GM19328 (cell line): ENCODE measurements around the gene JAK3.
"Not testable (repeated sequence)": the region's sequence is repeated elsewhere in the genome, so short reads cannot be mapped to it uniquely, and the experiment has no call there.

Experiments used
- ATAC-seq: cut with Tn5 transposase; IDR thresholded peaks from one replicate; pipeline ENCODE4 v1.9.1; 2021; ENCODE audit warnings: mild to moderate bottlenecking, moderate library complexity; ENCODE audit not compliant: unreplicated experiment

Gene JAK3

DNA sequence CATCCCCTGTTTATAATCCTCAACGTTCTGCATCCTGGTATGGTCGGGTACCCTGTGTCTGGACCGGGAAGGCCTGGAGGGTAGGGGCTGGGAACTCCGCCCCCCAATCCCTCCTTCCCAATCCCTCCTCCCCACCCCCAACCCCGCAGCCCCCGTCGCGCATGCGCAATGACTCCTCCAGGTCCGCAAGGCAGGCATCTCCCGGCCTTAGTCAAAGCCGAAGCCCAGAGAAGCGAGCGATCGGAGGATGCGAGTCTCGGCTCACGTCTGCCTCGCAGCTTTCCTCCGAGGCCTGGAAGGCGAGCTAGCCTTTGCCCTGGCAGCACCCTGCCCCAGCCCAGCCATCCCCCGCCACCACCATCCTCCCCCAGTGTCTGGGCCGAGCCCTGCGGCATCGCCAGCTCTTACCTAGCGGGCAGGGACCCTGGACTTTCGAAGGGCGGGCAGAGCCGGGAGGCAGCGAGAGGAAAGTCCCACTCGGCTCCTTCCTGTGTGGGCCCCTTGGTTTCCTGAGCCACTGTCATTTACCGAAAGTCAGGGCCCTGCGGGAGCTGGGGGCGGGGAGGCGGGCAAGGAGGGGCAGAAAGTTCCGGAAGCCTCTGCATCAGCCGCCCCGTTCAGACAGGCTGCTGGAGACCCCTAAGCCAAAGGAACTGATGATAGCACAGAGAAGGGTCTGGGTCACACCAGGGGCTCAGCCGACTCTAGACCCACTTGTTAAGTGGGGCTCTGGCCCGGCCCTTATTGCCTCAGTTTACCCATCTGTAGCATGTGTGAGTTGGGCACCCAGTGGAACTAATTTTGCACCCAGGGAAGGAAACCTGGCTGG, at the start of gene JAK3:
Gene JAK3, minus strand, starts transcription at position 445 of the 829 bp plus-strand sequence. CDS start 3,565 bp downstream, outside the sequence.
- ATAC-seq: no peak

DNA sequence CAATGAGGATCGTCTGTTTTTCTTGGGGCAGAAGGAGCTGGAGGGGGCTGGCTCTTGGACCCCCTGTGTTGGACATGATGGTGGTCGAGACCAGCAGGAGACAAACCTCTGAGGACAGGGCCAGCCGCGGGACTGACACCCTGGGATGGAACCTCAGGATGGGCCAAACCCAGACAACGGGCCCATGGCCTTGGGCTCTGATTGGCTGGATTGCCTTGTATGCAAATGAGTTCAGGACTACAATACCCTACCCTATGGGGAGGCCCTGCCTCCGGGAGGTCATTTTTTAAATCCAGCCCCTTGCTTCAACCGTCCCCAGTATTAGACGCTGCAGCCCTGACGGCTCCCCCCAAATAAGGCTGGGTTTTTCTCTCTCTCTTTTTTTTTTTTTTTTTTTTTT, 46.0 kb upstream of the JAK3 start:
- ATAC-seq: no peak

DNA sequence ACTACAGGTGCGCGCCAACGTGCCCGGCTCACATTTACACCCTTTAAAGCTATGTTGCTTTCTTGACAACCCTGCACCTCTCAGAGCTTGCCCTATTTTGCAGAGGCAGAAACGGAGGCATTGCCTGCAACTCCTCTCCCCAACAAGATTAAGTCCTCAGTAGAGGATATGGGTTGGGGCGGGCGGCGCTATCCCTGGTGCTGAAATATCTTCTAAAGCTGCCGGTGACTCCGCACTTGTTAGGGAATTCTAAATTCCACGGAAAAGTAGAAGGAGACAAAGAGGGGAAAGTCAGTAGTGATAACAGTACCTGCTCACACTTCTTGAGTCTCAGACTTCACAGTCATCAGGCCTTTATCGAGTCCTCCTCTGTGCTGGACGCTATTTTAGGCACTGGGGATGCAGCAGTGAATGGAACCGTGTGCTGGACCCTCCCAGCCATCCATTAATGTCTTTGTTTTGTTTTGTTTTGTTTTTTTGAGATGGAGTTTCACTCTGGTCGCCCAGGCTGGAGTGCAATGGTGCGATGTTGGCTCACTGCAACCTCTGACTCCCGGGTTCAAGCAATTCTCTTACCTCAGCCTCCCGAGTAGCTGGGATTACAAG, 41.9 kb upstream of the JAK3 start:
- ATAC-seq: no peak

DNA sequence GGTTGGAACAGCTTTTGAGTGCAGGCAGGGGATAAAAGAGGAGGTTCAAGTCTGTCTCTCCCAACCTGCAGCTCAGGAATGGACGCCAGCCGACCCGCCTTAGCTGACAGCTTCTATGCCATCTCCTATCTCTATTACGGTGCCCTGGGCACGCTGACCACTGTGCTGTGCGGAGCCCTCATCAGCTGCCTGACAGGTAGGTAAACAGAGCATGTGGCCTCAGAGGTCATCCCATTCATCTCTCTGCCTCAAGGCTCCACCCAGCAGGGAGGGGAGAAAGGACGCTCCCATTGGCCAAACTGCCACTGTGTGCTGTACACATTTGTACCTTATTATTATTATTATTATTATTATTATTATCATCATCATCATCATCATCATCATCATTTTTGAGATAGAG, 40.5 kb upstream of the JAK3 start:
- no peak for ATAC-seq

DNA sequence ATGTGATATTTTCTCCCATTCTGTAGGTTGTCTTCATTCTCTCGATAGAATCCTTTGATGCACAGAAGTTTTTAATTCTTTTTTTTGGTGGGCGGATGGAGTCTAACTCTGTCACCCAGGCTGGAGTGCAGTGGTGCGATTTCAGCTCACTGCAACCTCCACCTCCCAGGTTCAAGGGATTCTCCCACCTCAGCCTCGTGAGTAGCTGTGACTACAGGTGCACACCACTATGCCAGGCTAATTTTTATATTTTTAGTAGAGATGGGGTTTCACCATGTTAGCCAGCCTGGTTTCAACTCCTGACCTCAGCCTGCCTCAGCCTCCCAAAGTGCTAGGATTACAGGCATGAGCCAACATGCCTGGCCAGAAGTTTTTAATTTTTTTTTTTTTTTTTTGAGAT, 39.4 kb upstream of the JAK3 start:
- not testable (repeated sequence) for ATAC-seq

DNA sequence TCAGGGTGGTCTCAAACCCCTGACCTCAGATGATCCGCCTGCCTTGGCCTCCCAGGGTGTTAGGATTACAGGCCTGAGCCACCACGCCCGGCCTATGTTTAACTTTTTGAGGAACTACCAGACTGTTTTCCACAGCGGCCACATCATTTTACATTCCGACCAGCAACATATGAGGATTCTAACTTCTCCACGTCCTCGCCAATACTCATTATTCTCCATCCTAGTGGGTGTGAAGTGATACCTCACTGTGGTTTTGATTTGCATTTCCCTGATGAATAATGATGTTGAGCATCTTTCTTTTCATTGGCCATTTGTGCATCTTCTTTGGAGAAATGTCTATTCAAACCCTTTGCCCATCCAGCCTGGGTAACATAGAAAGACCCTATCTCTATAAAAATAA, 38.7 kb upstream of the JAK3 start:
- no peak for ATAC-seq

DNA sequence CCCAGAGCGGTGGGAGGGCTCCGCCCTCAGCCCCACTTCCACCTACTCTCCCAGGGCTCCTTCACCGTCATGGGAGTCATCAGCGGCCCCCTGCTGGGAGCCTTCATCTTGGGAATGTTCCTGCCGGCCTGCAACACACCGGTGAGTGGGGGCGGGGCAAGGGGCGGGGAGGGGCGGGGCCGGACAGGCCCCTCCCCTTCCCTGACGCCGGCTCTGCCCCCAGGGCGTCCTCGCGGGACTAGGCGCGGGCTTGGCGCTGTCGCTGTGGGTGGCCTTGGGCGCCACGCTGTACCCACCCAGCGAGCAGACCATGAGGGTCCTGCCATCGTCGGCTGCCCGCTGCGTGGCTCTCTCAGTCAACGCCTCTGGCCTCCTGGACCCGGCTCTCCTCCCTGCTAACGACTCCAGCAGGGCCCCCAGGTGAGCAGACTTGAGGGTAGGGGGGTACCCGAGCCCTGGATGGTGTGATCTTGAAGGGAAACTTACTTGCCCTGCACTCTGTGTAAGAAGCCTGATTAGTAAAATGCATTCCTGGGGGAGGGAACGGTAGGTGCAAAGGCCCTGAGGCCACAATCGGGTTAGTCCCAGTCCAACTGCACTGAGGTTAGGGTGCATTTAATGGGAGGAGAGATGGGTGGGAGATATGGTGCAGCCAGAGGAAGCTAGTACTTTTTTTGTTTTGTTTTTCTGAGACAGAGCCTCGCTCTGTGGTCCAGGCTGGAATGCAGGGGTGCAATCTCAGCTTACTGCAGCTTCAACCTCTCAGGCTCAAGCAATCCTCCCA, 36.0 kb upstream of the JAK3 start:
- ATAC-seq: no peak

DNA sequence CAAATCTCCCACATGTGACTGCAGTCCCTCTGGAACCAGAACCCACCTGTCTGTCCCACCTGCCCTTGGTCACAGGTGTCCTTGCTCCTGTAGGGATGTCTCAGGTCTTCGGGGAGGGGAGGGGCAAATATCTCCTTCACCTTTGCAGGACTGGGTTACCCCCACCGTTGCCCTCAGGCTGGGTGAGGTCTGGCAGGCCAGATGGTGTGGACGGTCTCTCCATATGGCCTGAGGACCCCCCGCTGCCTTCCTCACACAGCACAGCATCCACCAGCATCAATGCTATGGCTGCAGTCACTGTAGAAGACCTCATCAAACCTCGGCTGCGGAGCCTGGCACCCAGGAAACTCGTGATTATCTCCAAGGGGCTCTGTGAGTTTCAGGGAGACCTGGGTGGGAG, 33.9 kb upstream of the JAK3 start:
- ATAC-seq: no peak

DNA sequence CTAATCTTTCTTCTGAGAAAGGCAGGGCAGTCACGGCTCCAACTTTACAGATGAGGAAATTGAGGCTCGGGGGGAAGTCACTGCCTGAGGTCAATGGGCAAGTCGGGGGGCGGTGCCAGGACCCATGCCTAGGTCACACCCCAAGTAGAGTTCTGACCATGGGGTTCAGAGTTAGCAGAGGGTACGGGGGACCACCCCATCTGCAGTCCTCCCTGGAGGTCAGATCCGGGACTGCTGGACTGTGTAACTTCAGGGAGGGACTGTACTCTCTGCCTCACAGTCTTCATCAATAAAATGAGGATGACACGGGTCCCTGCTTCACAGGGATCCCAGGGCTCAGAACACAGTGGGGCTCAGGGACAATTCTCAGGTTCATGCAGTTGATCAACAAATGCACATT, 31.7 kb upstream of the JAK3 start:
- ATAC-seq: no peak

DNA sequence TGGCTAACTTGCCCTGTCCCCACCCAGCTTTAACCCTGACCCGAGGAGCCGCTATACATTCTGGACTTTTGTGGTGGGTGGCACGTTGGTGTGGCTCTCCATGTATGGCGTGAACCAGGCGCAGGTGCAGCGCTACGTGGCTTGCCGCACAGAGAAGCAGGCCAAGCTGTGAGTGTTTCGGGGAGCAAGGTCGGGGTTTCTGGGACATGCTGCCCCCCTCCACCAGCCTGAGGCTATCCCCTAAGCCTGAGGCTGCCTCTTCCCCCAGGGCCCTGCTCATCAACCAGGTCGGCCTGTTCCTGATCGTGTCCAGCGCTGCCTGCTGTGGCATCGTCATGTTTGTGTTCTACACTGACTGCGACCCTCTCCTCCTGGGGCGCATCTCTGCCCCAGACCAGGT, 29.9 kb upstream of the JAK3 start:
- no peak for ATAC-seq

DNA sequence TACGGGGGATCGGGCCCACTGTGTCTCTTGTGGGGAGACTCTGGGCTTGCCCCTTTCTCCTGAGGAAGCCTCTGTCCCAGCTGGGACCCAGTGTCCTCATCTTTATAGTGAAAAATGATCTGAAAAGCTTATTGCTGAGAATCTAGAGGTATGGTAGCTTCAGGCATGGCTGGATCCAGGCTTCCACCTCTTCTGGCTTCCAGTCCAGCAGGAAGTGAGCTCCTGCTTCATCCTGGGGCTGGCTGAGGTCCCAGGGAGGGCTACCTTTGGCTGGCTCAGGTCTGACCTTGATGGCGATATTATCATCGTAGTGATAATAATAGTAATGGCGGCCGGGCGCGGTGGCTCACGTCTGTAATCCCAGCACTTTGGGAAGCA, 27.0 kb upstream of the JAK3 start:
- ATAC-seq: no peak

DNA sequence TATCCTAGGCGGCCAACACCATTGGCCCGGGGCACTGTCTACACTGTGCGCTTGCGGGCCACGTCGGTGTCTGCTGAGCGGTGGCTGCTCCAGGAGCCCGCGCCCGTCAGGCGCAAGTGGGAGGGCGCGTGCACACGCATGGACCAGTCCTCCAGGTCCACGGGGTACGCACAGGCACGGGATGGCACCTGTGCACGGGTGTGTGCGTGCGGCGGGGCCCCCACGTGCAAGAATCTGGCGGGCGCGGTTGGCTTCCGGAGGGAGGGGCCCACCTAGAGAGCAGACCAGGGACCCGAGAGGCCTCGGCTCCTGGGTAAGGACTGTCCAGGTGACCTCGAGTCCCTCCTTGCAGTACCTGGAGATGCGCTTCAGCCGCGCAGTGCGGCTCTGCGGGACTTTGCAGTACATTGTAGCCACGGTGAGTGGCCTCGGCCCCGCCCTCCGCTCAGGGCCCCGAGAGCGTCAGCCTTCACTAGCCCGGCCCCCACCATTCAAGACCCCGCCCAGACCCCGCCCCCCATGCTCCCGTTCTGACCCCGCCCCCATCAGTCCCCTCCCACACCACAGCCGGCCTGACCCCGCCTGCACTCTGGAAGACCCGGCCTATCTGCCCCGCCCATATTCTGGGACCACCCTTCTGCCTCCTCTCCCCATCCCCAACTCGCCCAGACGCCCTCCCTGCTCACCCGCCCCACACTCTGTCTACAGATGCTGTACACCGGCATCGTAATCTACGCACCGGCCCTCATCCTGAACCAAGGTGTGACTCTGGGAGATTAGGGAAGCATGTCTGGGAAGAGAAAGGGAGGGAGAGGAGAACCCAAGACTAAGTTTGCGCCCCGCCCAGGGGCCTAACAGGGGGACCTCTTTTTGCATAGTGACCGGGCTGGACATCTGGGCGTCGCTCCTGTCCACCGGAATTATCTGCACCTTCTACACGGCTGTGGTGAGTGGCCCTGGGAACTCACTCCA, 26.3 kb upstream of the JAK3 start:
- no peak for ATAC-seq

DNA sequence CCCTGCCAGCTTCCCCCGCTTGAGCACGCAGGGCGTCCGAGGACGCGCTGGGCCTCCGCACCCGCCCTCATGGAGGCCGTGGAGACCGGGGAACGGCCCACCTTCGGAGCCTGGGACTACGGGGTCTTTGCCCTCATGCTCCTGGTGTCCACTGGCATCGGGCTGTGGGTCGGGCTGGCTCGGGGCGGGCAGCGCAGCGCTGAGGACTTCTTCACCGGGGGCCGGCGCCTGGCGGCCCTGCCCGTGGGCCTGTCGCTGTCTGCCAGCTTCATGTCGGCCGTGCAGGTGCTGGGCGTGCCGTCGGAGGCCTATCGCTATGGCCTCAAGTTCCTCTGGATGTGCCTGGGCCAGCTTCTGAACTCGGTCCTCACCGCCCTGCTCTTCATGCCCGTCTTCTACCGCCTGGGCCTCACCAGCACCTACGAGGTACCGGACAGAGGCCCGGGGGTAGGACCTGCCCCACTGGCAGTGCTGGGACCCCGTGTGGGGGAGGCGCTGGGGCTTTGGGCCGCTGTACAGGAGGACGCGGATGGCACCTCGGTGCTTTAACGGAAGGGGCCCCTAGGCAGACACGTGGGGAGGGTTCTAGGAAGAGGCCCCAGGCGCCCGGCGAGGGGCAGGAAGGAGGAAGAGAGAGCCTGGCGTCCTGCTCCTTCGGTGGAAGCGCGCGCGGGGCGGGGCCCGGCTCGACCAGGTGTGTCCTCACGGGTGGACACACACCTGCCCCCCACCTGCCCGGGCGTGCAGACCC, 24.6 kb upstream of the JAK3 start:
- no peak for ATAC-seq

DNA sequence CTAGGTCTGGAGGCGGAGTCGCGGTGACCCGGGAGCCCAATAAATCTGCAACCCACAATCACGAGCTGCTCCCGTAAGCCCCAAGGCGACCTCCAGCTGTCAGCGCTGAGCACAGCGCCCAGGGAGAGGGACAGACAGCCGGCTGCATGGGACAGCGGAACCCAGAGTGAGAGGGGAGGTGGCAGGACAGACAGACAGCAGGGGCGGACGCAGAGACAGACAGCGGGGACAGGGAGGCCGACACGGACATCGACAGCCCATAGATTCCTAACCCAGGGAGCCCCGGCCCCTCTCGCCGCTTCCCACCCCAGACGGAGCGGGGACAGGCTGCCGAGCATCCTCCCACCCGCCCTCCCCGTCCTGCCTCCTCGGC, 24.1 kb upstream of the JAK3 start, which contains the start of gene SLC5A5:
Gene SLC5A5, plus strand, starts transcription at position 68 of the 373 bp plus-strand sequence. CDS start 375 bp downstream, outside the sequence.
- ATAC-seq: no peak

DNA sequence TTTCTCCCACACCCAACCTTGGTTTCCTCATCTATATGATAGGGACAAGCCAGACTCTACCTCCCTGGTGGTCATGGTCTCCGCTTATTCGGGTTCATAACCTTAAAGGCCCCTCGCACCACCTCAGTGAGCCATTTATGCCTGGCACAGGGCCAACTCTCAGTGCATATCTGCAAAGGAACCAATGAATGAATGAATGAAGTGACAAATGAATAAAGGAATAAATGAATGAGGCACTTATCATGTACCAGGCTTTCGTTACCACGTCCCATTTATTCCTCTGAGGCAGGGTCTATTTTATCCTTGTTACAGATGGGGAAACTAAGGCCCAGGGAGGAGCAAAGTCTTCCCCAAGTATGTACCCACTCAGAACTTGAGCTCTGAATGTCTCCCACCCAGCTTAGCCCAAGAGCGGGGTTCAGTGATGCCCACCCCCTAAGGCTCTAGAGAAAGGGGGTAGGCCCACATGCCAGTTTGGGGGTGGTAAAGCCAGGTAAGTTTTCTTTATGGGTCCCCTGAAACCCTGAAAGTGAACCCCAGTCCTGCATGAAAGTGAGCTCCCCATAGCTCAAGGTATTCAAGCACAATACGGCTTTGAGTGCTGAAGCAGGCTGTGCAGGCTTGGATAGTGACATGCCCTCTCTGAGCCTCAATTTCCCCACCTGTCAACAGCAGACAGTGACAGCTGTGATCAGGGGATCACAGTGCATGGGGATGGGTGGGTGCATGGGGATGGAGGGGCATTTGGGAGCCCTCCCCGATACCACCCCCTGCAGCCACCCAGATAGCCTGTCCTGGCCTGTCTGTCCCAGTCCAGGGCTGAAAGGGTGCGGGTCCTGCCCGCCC, 23.5 kb upstream of the JAK3 start:
- no peak for ATAC-seq

DNA sequence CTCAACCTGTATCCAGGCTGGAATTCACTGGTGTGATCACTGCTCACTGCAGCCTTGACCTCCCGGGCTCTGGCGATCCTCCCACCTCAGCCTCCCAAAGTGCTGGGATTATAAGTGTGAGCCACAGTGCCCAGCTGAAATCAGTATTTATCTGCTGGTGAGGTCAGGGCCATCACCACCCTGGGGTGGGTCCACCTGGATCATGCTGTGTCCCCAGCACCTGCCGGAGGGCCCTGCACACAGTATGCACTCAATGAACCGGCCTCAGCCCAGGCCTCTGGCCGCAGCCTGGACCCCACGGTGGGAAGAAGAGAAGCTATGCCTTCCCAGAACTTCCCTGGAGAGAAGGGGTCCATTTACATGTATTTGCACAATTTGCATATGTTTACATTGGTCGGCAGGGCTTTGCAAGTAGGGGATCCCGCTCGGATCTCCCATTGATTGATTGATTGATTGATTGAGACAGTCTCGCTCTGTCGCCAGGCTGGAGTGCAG, 21.4 kb upstream of the JAK3 start:
- no peak for ATAC-seq

DNA sequence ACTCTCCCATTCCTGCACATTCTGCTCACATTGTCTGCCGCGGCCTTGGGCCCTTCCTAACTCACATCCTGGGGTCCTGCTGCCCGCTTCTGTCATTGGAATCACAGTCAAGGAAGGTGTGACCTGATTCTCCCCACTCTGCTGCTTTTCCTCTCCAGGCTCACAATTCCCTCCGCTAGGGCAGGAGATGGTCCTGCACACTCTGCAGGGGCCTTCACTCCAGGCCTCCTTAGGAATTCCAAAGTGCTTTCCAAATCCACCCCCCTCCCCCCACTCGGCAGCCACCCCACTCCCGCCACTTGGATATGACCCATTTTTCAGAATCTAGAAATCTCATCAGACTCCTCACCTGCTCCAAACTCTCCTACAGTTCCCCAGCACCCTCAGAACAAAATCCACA, 20.9 kb upstream of the JAK3 start:
- no peak for ATAC-seq

DNA sequence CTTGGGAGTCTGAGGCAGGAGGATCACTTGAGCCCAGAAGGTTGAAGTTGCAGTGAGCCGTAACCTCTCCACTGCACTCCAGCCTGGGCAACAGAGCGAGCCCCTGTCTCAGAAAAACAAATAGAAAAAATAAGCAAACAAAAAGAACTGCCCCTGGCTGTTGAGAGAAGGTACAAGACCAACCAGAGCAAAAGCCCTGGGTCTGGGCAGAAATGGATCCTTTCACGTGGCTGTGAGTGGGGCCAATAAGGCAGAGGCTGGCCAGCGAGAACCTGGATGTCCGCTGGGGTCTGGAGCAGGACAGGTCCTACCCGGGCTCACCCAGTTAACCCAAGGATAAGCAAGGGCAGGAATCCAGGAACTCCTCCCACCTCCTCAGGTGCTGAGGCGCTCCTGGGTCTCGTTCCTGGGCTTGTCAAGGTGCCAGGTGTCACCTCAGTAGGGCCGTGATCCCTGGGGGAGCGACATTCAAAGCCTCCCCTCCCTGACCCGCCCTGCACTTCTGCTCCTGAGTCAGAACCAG, 19.2 kb upstream of the JAK3 start:
- no peak for ATAC-seq
